Body of pancreas (tissue), 4 donors: ENCODE results near the gene TMC3.

ENCODE experiments used
- CTCF ChIP-seq, 7 experiments: fragments of 450-650 bp in 4 of 7; fragments of 200-600 bp in 3 of 7; sonication (generic) in 3 of 7; IDR thresholded peaks; one replicate each; pipeline ENCODE4 v1.5.1; 2016 to 2019; ENCODE audit warnings: antibody characterized with exemption in 7 of 7
- POLR2A ChIP-seq, 3 donors: fragments of 450-650 bp; IDR thresholded peaks; one replicate each; pipeline ENCODE4 v1.6.1; 2016; ENCODE audit warnings: antibody characterized with exemption in 3 of 3, mild to moderate bottlenecking in 2 of 3

GRCh38 chr15:81323559-81323943 lies 50.5 kb downstream of the TMC3 start:
- TF ChIP-seq CTCF (IDR thresholded peaks at IDR 0.05) (no peak), POLR2A (IDR thresholded peaks at IDR 0.05) (no peak)
